GM19463 (cell line): ENCODE measurements around the gene TPCN2.
A peak's percentile ranks its signal among the peaks of the same experiment; 100 is the strongest.

ENCODE experiments used
- ATAC-seq: cut with Tn5 transposase; IDR thresholded peaks from one replicate; pipeline ENCODE4 v1.9.1; 2021; ENCODE audit warnings: mild to moderate bottlenecking, moderate library complexity; ENCODE audit not compliant: unreplicated experiment

Gene TPCN2

DNA sequence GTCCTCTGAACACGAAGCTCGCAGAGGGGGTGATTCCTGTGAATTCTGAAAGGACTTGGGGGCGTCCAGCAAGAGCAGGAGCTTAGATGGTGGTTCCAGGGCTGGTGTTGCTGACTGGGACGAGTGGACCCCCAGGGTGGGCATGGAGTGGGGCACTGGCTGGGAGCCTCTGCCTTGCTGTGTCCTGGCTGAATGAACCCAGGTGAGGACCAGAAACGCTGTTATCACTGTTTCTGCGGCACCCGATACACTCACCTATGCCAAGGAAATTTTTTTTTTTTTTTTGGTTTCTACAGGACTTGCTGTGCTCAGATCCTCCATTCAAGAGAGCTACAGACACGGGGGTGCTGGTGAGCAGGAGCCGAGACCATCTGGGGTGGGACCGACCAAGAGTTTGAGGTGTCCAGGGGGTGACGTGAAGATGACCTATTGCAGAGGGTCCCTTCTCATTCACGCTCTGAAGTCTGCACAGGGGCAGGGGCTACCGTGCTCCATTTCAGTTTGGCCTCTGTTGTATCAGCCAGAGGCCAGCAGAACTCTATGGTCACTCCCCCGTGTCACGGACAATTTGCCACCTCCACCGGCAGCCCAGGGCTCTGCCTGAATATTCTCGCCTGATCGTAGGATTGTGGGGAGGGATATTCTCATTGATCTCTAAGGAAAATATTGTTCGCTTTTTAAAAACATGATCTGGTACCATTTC, 110.6 kb downstream of the TPCN2 start:
- ATAC-seq = no peak

DNA sequence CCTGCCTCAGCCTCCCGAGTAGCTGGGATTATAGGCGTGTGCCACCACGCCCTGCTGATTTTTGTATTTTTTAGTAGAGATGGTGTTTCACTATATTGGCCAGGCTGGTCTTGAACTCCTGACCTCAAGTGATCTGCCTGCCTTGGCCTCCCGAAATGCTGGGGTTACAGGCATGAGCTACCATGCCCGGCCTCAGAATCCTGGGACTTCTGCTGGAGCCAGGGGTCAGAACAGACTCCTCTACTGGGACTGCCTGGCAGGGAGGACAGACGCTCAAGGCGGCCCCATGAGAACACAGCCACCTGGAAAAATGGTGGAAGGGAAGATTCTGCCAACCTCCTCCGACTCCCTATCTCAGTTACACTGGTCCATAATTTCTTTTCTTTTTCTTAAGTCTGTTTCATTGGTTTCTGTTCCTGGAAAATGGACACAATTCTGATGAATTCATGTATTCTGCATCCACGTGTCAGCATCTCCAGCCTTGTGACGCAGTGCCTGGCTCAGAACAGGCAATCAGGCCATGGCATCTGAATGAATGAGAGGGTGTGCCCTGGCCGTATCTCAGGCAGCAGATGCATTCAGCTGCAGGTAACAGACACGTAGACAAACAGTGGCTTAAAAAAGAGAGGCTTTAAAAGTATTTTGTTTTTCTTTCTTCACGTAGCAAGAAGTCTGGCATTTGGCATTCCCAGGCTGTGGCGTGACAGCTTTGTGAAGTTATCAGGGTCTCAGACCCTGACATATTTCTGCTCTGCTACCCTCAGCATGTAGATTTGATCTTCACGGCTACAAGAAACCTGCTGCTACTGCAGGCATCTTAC, 111.8 kb downstream of the TPCN2 start:
- no peak for ATAC-seq

DNA sequence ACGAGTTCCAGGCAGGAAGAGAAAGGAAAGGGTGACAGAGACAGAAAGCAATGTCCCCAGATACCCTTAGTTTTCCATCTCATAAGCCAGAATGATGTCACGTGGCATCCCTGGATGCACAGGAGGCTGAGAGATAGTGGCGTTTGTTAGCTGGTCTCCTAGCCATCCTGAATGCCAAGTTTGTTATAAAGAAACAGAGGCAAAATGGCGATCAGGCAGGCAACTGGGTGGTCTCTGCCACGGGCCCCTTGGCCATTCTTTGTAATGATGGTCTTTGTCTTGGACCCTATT, 112.3 kb downstream of the TPCN2 start:
- ATAC-seq = no peak

DNA sequence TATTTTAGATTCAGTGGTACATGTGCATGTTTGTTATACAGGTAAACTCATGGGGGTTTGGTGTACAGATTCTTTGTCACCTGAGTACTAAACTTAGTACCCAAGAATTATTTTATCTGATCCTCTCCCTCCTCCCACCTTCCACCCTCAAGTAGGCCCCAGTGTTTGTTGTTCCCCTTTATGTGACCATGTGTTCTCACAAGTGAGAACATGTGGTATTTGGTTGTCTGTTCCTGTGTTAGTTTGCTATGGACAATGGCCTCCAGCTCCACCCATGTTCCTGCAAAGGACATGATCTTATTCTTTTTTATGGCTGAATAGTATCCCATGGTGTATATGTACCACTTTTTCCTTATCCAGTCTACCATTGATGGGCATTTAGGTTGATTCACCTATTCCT, 113.8 kb downstream of the TPCN2 start:
- ATAC-seq = no peak

DNA sequence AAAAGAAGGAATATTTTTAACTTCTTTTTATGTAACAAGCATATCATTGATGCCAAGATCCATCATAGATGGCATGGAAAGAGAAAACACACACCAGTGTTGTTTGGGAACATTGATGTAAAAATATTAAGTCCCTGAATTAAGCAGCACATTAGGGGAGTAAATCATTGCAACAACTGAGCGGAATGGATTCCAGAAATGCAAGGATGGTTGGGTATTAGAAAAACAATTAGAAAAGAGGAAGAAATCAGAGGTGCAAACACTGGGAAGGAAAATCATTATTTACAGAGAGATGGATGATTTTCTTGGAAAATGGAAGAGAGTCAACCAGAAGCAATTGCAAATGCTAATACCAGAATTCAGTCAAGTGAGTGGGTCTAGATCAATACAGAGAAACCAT, 115.1 kb downstream of the TPCN2 start:
- ATAC-seq = no peak

DNA sequence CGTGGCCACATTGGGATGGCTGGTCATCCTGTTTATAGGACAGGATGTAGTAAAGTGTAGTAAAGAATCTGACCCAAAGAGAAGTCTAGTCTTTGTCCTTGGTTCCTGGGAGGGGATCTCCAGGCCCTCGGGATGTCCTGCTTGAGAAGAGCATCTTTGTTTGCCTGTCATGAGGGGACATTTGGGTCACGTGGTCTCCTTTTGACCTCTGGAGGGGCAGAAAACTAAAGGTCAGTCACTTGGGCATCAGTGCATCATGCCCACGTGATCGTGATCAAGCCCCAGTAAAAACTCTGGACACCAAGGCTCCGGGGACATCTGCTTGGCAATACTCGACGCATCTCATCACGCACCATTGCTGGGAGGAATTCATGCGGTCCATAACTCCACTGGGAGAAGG, 116.1 kb downstream of the TPCN2 start:
- ATAC-seq = no peak

DNA sequence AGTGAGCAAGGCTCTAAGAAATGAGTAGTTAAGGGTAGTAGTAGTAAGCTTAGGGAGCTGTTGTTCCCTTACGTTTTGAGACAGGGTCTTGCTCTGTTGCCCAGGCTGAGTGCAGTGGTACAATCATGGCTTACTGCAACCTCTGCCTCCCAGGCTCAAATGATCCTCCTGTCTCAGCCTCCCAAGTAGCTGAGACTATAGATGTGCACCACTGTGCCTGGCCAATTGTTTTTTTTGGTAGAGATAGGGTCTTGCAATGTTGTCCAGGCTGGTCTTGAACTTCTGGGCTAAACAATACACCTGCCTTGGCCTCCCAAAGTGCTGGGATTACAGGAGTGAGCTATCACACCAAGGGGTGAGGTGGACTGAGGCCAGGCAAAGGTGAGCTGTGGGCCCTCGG, 117.0 kb downstream of the TPCN2 start:
- no peak for ATAC-seq

DNA sequence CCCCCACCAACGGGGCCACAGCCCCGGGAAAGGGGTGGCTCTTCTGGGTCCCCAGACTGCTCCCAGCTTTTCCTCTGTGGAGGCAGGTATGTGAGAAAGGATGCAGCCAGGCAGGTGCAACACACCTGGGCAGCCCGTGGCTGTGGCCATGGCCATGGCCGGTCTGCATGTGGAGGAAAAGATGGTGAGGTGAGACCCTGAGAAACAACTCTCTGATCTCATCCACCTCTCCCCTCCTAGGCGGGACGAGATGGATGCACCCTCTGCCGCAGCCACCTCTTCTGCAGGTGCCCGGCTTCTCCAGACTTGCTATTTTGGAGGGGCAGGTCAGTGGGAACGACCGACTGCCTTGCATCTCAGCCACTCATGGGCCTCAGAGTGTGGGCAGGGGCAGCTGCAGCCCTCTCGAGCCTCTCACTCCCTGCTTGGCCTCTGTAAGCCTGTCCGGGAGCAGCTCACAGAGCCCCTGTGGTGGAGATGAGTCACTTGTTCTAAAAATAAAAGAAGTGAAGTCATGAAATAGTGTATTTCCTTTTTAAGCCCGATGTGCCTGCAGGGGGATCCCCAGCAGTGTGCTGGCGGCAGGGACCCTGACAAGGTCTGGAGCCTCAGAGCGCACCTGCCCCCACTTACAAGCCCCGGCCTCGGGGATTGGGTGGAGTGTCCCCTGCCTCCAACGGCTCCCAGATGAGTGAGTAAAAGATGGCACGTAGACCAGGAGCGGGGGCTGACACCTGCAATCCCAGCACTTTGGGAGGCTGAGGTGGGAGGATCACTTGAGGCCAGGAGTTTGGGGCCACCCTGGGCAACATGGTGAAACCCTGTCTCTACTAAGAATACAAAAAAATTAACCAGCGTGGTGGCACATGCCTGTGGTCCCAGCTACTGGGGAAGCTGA, 117.7 kb downstream of the TPCN2 start:
- ATAC-seq = peak; percentile 93

DNA sequence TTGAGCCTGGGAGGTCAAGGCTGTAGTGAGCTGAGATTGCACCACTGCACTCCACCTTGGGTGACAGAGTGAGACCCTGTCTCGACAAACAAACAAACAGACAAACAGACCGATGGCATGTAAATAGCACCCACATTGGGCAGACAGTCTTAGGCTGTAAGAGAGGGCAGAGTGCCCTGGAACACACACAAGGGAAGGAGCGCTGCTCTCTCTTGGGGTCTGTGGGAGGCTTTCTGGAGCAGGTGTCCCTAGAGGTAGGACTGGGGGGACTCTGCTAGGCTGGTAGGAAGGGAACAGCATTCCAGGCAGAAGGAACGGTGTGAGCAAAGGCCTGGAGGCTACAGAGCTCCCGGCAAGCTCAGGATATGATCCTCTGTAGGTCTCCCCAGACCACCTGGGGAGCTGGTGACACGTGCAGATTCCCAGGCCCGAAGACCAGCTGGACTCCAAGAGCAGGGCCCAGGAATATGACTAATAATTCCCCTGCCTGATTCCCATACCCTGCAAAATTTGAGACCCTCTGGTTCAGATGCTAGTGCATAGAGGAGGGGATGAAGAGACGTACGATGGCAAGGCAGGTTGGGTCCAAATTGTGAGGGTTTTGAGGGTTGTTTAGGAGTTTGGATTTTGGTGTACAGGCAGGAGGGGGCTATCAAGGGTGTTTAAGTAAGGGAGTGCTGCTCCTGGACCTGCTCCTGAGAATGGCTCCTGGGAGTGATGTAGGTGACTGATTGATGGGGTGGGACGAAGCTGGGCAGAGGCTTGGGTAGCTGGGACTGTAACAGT, 118.6 kb downstream of the TPCN2 start:
- ATAC-seq = no peak

DNA sequence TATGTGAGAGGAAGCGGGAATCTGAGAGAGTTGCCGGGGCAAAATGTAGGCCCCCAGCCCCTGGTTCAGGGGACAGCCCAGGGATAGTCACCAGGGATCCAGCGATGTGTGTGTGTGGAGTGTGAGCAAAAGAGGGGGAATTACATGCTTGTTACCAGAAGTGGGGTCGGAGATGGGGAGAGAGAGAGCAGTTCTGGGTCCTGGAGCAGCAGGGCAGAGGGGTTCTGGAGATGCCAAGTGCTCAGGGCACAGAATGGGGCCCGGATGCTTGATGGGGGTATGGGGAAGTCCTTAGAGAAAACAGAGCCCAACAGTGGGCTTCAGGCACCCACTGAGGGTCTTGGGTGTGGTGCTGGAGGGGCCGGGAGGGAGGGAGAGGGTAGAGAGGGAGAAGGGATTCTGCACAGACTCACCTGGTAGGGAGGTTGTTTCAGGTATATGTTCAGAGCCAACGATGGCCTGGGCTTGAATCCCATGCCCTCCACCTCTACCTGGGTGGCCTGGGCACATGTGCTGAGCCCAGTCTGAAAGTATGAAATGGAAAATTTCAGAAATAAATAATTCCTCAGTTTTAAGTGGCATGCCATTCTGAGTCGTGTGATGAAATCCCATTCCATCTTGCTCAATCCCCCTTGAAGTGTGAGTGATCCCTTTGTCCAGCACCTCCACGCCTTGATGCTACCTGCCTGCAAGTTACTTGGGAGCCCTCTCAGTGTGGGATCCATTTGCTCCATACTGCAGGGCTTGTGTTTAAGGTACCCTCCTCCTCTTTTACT, 119.4 kb downstream of the TPCN2 start:
- ATAC-seq = no peak

DNA sequence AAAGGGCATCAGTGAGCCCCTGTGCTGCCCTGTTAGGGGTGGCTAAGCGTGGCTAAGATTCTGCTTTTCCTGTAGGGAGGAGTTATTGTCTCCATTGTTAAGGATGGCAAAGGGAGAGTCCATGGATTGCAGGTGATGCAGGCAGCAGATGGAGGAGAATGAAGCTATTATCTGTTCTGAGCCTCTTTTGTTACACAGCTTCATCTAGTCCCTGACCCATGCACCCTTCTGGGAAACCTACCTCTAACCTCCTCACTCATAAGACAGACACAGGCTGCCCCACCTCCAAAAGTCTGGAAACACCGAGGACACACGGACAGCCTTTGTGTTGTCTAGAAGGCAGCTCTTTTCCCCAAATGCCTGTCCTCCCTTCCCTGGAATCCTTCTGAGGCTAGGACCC, 120.7 kb downstream of the TPCN2 start:
- ATAC-seq = no peak

DNA sequence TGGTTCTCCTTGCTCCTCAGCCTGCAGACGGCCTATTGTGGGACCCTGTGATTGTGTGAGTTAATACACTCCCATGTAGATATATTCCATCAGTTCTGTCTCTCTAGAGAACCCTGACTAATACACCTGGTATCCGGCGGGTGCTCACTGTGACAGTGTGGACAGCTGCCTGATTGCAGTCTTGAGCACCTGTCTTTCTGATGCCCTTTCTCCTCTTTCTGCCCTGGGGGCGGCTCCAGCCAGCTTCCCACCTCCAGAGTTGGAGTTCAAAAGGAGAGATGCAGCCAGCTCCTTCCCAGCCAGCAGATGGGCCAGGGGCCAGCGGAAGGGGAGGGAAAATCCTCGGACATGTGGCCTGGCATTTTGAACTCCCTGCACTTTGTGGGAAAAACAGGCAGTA, 122.0 kb downstream of the TPCN2 start:
- ATAC-seq = no peak

DNA sequence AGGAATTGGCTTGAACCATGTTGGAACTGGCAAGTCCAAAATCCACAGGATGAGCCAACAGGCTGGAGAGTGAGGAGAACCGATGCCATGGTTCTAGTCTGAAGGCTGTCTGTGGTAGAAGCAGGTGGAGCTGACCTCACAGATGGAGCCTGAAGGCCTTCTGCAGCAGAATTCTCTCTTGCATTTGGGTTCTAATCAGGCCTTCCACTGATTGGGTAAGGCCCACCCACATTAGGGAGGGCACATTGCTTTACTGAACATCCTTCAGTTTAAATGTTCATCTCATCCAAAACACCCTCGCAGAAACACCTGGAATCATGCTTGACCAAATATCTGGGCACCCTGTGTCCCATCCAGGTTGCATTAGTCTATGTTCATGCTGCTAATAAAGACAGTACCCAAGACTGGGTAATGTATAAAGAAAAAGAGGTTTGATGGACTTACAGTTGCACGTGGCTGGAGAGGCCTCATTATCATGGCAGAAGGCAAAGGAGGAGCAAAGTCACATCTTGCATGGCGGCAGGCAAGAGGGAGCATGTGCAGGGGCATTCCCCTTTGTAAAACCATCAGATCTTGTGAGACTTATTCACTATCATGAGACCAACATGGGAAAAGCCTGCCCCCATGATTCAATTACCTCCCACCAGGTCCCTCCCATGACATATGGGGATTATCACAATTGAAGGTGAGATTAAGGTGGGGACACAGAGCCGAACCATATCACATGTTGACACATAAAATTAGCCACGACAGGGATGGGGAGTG, 122.9 kb downstream of the TPCN2 start:
- no peak for ATAC-seq

DNA sequence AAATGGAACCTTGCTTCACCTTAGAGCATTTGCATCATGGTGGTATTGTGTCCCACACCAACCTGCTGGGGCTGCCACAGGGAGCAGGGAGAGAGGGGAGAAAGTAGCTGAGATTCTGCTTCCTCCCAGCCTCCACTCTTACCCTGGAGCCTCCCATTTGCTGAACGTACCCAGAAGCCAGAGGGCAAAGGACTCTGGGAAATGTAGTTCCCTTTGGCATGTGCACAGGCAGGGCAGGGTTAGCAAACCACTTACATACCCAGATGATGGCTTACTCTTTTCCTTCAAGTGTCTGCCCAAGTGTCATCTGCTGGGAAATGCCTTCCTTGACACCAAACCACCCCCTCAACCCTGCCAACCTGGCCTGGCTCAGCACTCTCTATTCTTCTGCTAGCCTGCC, 123.9 kb downstream of the TPCN2 start:
- no peak for ATAC-seq

DNA sequence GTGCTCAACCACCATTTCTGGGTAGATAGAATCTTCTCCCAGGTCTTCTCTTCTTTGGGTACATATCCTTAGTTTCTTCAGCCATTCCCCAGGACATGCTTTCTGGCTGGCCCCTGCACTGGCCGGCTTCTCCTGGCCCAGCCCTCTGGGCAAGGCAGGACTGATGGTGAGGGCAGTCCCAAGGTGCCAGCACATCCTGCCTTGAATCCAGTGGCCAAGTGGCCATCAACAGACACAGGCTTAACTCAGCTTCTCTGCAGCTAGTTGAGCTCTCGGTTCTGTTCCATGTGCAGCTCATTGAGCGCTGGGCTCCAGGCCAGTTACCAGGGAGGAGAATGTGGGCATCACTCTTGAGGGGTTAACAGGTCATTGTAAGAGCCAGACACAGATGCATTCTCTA, 124.6 kb downstream of the TPCN2 start:
- ATAC-seq = no peak

DNA sequence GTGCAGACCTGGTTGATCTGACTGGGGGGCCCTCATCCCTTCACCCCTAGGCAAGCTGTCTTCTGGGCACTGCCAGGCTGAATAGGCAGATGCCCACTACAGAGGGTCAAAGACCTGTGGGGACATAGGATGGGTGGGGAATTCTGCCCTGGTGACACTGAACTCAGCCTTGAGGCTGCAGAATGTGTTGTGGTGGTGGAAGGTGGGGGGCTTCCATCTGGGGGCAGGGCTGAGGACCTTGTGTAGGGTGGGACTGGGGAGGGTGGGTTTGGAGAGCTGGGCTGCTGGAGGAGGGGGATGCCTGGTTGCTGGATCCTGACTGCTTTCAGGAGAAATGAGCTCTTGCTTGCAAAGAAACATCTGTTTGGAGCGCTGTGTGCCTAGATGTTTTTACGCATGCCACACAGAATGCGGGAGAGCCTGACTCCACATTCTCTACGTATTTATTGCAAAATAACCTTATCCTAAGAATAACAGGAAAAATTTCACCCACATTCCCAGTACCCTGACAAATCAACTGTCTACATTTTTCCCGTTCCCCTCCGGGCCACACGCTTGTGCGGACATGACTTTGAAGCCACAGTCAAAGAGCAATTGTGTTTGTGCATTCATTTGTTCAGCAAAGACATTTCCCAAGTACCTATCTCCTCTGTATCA, 125.3 kb downstream of the TPCN2 start:
- no peak for ATAC-seq

DNA sequence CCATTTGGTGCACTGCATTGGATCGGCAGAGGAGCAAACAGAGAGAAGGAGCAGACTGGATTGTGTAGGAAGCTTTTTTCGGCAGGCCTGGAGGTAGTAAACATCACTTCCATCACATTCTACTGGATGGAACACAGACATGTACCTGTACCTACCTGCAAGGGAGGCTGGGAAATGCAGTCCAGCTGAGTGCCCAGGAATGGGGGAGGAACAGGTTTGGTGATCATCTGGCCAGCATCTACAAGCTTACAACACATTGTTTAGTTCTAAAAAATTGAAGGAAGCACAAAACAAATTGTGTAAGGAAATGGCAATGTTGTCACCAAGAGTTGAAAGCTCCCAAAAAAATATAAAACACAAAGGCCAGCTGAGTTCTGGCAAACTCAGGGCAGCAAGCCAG, 126.1 kb downstream of the TPCN2 start:
- no peak for ATAC-seq

DNA sequence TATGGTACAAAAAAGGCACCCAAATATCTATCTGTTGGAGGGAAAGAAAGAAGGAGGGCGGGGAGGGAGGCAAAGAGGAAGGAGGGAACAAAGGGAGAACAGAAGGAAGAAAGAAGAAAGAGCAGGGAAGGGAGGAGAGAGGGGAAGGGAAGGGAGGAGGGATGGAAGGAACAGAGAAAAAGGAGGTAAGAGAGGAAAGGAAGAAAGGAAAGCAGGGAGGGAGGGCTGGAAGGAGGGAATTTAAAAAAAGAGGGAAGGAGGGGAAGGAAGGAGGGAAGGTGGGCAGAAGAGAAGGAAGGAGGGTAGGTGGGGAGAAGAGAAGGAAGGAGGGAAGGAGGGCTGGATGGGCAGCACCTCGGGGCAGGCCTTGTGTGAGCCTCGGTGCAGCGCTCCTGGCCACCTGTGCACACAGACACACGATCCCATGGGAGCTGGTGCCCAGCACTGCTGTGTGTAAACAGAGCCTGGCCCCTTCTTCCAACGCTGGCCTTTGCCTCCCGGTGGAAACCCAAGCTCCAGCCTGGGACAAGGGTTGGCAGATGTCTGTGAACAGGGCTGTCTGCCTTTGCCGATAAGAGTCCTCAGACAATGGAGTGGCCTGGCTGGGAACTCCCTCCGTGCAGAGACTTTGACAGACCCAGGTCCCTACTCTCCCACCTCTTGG, 130.2 kb downstream of the TPCN2 start:
- ATAC-seq = no peak
